GM23248 (cell line): ENCODE data around the gene LMX1B.

Experiments used
- EZH2 ChIP-seq: fragments of 200-600 bp; sonication (generic); IDR thresholded peaks from 2 replicates; pipeline ENCODE4 v1.6.1; 2018; ENCODE audit warnings: antibody characterized with exemption, mild to moderate bottlenecking; ENCODE audit not compliant: insufficient read depth, poor library complexity, severe bottlenecking
- EZH2phosphoT487 ChIP-seq: fragments of 200-600 bp; sonication (generic); IDR thresholded peaks from 2 replicates; pipeline ENCODE4 v1.6.1; 2018; ENCODE audit warnings: antibody characterized with exemption, moderate library complexity, mild to moderate bottlenecking, low read depth; ENCODE audit not compliant: insufficient read depth

DNA sequence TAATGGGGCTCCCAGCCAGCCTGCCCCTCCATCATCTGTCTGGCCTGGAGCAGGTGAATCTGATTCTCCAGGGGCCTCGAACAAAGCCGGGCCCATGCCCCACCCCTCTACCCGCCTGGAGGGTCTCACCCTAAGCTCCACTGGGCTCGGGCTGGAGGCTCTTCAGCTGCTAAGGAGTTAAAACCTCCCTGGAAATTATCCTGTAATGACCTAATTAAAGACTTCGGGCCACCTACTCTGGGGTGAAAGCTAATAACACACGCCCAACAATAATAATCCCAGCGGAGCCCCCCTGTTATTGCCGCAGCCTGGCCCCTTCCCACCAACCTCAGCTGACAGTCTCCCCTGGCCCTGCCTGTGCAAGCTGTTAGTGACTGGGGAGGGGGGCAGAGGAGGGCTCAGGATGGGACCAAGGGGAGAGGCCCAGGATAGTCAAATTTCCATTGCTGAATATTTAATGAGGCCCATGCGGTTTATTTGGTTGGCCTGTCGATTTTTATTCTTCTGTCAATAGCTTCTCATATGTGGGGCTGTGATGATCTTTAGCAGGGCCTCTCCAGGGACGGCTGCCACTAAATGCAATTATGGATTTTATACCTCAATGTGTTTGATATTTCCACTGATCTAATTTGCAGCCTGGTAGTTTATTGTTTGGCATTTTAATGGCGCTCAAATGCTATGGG, 25.7 kb downstream of the LMX1B start:
- TF ChIP-seq EZH2phosphoT487 (no peak), EZH2 (no peak)
